Keratinocyte (primary cell): ENCODE data around the gene NFATC3. TPM values are rescaled to one million over a fixed set of nuclear protein-coding genes. Genes with fewer than 3 reads are reported as not detected.
"Not testable (repeated sequence)": the region's sequence is repeated elsewhere in the genome, so short reads cannot be mapped to it uniquely, and the experiment has no call there.

Experiments
- DNase-seq: peaks from one replicate; pipeline ENCODE4 v3.0.0-alpha.2; 2011; ENCODE audit warnings: low read depth, missing footprints, low spot score
- FAIRE-seq: peaks from 2 replicates; lab custom pipeline; 2011; peaks lifted over from hg19 to GRCh38; lab: Jason Lieb, UNC
- H2AFZ ChIP-seq: 2 replicates; pipeline ENCODE4 v1.6.0; 2012; ENCODE audit warnings: low read length, control low read depth, inconsistent platforms; ENCODE audit not compliant: control insufficient read depth
- H3K27ac ChIP-seq: 2 replicates; pipeline ENCODE4 v1.5.1; 2011; ENCODE audit warnings: low read length; ENCODE audit not compliant: control insufficient read depth, insufficient read depth
- H3K27me3 ChIP-seq: 3 replicates; pipeline ENCODE4 v1.6.0; 2011; ENCODE audit warnings: low read length; ENCODE audit not compliant: control insufficient read depth, insufficient read depth; ENCODE audit errors: extremely low read depth
- H3K36me3 ChIP-seq, 2 experiments: 2 replicates in 1 of 2; 3 replicates in 1 of 2; pipeline ENCODE4 v1.5.1; 2011; ENCODE audit warnings: low read length in 2 of 2, mild to moderate bottlenecking in 1 of 2; ENCODE audit not compliant: control insufficient read depth in 2 of 2, insufficient read depth in 2 of 2; ENCODE audit errors: extremely low read depth in 1 of 2
- H3K4me1 ChIP-seq: 3 replicates; pipeline ENCODE4 v1.5.1; 2011; ENCODE audit warnings: low read length; ENCODE audit not compliant: control insufficient read depth, insufficient read depth; ENCODE audit errors: extremely low read depth
- H3K4me2 ChIP-seq: 3 replicates; pipeline ENCODE4 v1.6.0; 2011; ENCODE audit warnings: low read depth, low read length; ENCODE audit not compliant: control insufficient read depth, insufficient read depth; ENCODE audit errors: extremely low read depth
- H3K4me3 ChIP-seq, 3 experiments: fragments of 200-600 bp in 1 of 3; sonication (generic) in 1 of 3; 2 replicates in 2 of 3; 3 replicates in 1 of 3; pipeline ENCODE4 v1.5.1; 2011 to 2016; ENCODE audit warnings: low read length in 3 of 3, mild to moderate bottlenecking in 3 of 3, control low read depth in 2 of 3, inconsistent platforms in 1 of 3, low read depth in 1 of 3, mixed read lengths in 1 of 3, mixed run types in 1 of 3, moderate library complexity in 1 of 3; ENCODE audit not compliant: control insufficient read depth in 2 of 3, insufficient read depth in 2 of 3; ENCODE audit errors: extremely low read depth in 1 of 3
- H3K79me2 ChIP-seq: 2 replicates; pipeline ENCODE4 v1.6.0; 2012; ENCODE audit warnings: low read length; ENCODE audit not compliant: control insufficient read depth, insufficient read depth
- H3K9ac ChIP-seq: 3 replicates; pipeline ENCODE4 v1.6.0; 2011; ENCODE audit warnings: low read length; ENCODE audit not compliant: control insufficient read depth, insufficient read depth; ENCODE audit errors: extremely low read depth
- H3K9me1 ChIP-seq: 3 replicates; pipeline ENCODE4 v1.6.0; 2011; ENCODE audit warnings: low read length; ENCODE audit not compliant: control insufficient read depth, insufficient read depth; ENCODE audit errors: extremely low read depth
- H3K9me3 ChIP-seq: 2 replicates; pipeline ENCODE4 v1.5.1; 2012; ENCODE audit warnings: low read depth, low read length; ENCODE audit not compliant: control insufficient read depth
- H4K20me1 ChIP-seq: 3 replicates; pipeline ENCODE4 v1.6.0; 2011; ENCODE audit warnings: low read length; ENCODE audit not compliant: control insufficient read depth, insufficient read depth; ENCODE audit errors: extremely low read depth
- CTCF ChIP-seq, 3 experiments: IDR thresholded peaks in 1 of 3; conservative IDR thresholded peaks in 1 of 3; optimal IDR thresholded peaks in 1 of 3; 2 replicates in 2 of 3; 3 replicates in 1 of 3; pipeline versions ENCODE3 to v1.5.1; 2011; ENCODE audit warnings: low read length in 3 of 3, mild to moderate bottlenecking in 3 of 3, moderate library complexity in 2 of 3, control low read depth in 1 of 3, inconsistent platforms in 1 of 3; ENCODE audit not compliant: insufficient read depth in 2 of 3; ENCODE audit errors: extremely low read depth in 1 of 3
- EZH2 ChIP-seq: IDR thresholded peaks from one replicate; pipeline ENCODE4 v1.6.1; 2012; ENCODE audit warnings: inconsistent platforms, mild to moderate bottlenecking, low read length, moderate library complexity
- dilution Hi-C: fragments of 300-500 bp; cut with MboI; formaldehyde crosslinking; loops from one replicate; pipeline ENCODE4 v1.7.0; 2020; ENCODE audit warnings: low sequenced_read_pairs; ENCODE audit not compliant: extremely low pct_ligation_motif_present
- polyA plus RNA-seq, 5 experiments: library from polyadenylated mRNA; depleted of rRNA in 3 of 5; stranded (reverse) in 3 of 5; stranded (forward) in 1 of 5; unstranded in 1 of 5; fragments of >200 nt; gene quantifications; 1 replicate in 1 of 5; 2 replicates in 3 of 5; 3 replicates in 1 of 5; pipeline versions ENCODE4 v1.2.1 to v1.2.3, GENCODE V29; 2011 to 2012; ENCODE audit warnings: missing spikeins in 2 of 5, low read depth in 1 of 5, low replicate concordance in 1 of 5

Gene NFATC3
- polyA plus RNA-seq, 1 donor (not counting 4 experiments of a cell fraction or from before 2014, with no cell fraction given) = 11.5 TPM

GRCh38 chr16:68113765-68114240, 28.6 kb downstream of the NFATC3 start:
- Histone ChIP-seq H3K27me3 (no peaks in the 10 kb centered on the region), H2AFZ (no peak overlapping the region), H3K36me3 (no peaks in the 10 kb centered on the region), H3K9me3 (peaks cover 2% of the 10 kb centered on the region), H3K4me1 (no peaks in the 10 kb centered on the region), H3K4me3 (no peak overlapping the region), H3K9me1 (no peaks in the 10 kb centered on the region), H3K79me2 (peaks cover 52% of the 10 kb centered on the region), H4K20me1 (no peaks in the 10 kb centered on the region), H3K4me2 (no peak overlapping the region), H3K27ac (no peak overlapping the region), H3K9ac (no peak overlapping the region)
- DNase-seq = no peak
- FAIRE-seq = no peak
- dilution Hi-C loops = no loop called here
- TF ChIP-seq CTCF (optimal IDR thresholded peaks at IDR 0.05 in 1 of 3, IDR thresholded peaks at IDR 0.05 in 1 of 3, conservative IDR thresholded peaks at IDR 0.05 in 1 of 3; ENCODE audit: extremely low read depth in 1 of 3, insufficient read depth in 2 of 3, low read length in 3 of 3) (no peak), EZH2 (no peak)

- DNase-seq, H3K27me3 ChIP-seq, FAIRE-seq, H3K9me3 ChIP-seq, H3K4me1 ChIP-seq, H3K9ac ChIP-seq, H3K4me3 ChIP-seq, H3K27ac ChIP-seq, H4K20me1 ChIP-seq, dilution Hi-C loops, H3K4me2 ChIP-seq, H3K9me1 ChIP-seq, H2AFZ ChIP-seq, H3K36me3 ChIP-seq: not testable (repeated sequence)
- peaks cover 44% of the 10 kb centered on the region for H3K79me2 ChIP-seq
These were observed 29.8 kb downstream of the NFATC3 start for GRCh38 chr16:68114939-68115338.

DNA sequence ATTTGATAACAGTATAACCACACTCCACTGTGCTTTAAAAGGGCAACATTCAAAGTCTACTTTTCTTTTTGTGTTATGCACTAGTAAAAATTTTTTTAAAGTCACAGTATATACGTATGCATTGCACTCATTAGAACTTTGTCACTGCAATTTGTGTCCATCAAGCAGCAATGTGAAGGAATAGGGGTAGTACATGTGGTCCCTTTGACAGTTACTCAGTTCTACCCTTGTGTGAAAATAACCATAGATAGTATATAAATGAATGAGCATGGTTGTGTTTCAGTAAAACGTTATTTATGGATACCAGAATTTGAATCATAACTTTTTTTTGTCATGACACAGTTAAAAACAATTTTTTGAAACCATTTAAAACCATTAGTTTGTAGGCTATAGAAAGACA, 30.7 kb downstream of the NFATC3 start:
- Histone ChIP-seq H3K4me1 (no peaks in the 10 kb centered on the region), H4K20me1 (no peaks in the 10 kb centered on the region)

More for the DNA sequence above, 30.7 kb downstream of the NFATC3 start:
- Histone ChIP-seq H3K36me3 (no peaks in the 10 kb centered on the region), H3K9me3 (no peaks in the 10 kb centered on the region), H3K9ac (no peak overlapping the region), H3K79me2 (peaks cover 43% of the 10 kb centered on the region), H3K4me2 (no peak overlapping the region), H3K27ac (no peak overlapping the region), H3K4me3 (no peak overlapping the region), H2AFZ (no peak overlapping the region), H3K9me1 (no peaks in the 10 kb centered on the region), H3K27me3 (no peaks in the 10 kb centered on the region)
- dilution Hi-C loops = no loop called here
- no peak for FAIRE-seq
- TF ChIP-seq EZH2 = no peak
- no peak for TF ChIP-seq CTCF (optimal IDR thresholded peaks at IDR 0.05 in 1 of 3, IDR thresholded peaks at IDR 0.05 in 1 of 3, conservative IDR thresholded peaks at IDR 0.05 in 1 of 3; ENCODE audit: extremely low read depth in 1 of 3, insufficient read depth in 2 of 3, low read length in 3 of 3)
- DNase-seq = no peak
